K562 (cell line): ENCODE results near the gene SGTB. TPM values are rescaled to one million over a fixed set of nuclear protein-coding genes. Genes with fewer than 3 reads are reported as not detected.
A peak's percentile ranks its signal among the peaks of the same experiment; 100 is the strongest.

ENCODE experiments used
- C11orf30 ChIP-seq: fragments of 450-650 bp; IDR thresholded peaks from 2 replicates; pipeline ENCODE4 v1.6.1; 2016; ENCODE audit warnings: low read depth, mild to moderate bottlenecking
- CCNT2 ChIP-seq: IDR thresholded peaks from 2 replicates; pipeline ENCODE4 v1.6.1; 2011; ENCODE audit warnings: borderline replicate concordance, low read depth, mild to moderate bottlenecking, moderate library complexity, mixed read lengths, low read length; ENCODE audit not compliant: insufficient read length; ENCODE audit errors: extremely low read depth
- KDM5B ChIP-seq: fragments of 200-600 bp; sonication (generic); IDR thresholded peaks from 2 replicates; pipeline ENCODE4 v1.6.1; 2012; ENCODE audit warnings: low read depth, mild to moderate bottlenecking, moderate library complexity, low read length, control low read depth, inconsistent platforms; ENCODE audit not compliant: insufficient replicate concordance
- LCOR ChIP-seq: sonication (generic); formaldehyde crosslinking; IDR thresholded peaks from 2 replicates; pipeline ENCODE4 v1.8.0; 2022; ENCODE audit warnings: mild to moderate bottlenecking, missing genetic modification reagents
- MED1 ChIP-seq: sonication (generic); formaldehyde crosslinking; IDR thresholded peaks from 2 replicates; pipeline ENCODE4 v1.8.1; 2023; ENCODE audit warnings: missing genetic modification reagents, borderline replicate concordance
- NKRF ChIP-seq: fragments of 450-650 bp; IDR thresholded peaks from 2 replicates; pipeline ENCODE4 v1.6.1; 2016; ENCODE audit warnings: borderline replicate concordance
- NRF1 ChIP-seq, 2 experiments: fragments of 450-650 bp; IDR thresholded peaks in 1 of 2; conservative IDR thresholded peaks in 1 of 2; 2 replicates each; pipeline ENCODE4 v1.6.1; 2014; ENCODE audit warnings: mild to moderate bottlenecking in 2 of 2
- SMARCA5 ChIP-seq: fragments of 450-650 bp; IDR thresholded peaks from 2 replicates; pipeline ENCODE4 v1.6.1; 2016
- TEAD1 ChIP-seq, 2 experiments: fragments of 450-650 bp in 1 of 2; sonication (generic) in 1 of 2; formaldehyde crosslinking; IDR thresholded peaks; 2 replicates each; pipeline versions ENCODE4 v1.4.0 to v1.8.0; 2020 to 2022; ENCODE audit warnings: mild to moderate bottlenecking in 2 of 2, missing genetic modification reagents in 1 of 2
- ZBTB40 ChIP-seq, 2 experiments: fragments of 450-650 bp in 1 of 2; sonication (generic) in 1 of 2; formaldehyde crosslinking in 1 of 2; IDR thresholded peaks; 2 replicates each; pipeline versions ENCODE4 v1.7.1 to v1.9.0; 2016 to 2022; ENCODE audit warnings: inconsistent platforms in 1 of 2, mild to moderate bottlenecking in 1 of 2, missing genetic modification reagents in 1 of 2
- ZFP91 ChIP-seq: sonication (generic); formaldehyde crosslinking; IDR thresholded peaks from 2 replicates; pipeline ENCODE4 v1.8.0; 2022; ENCODE audit warnings: mild to moderate bottlenecking, missing genetic modification reagents
- ZNF511 ChIP-seq: sonication (generic); formaldehyde crosslinking; IDR thresholded peaks from 2 replicates; pipeline ENCODE4 v1.8.0; 2022; ENCODE audit warnings: mild to moderate bottlenecking, missing genetic modification reagents
- polyA plus RNA-seq, 8 experiments: library from polyadenylated mRNA; depleted of rRNA in 4 of 8; stranded (reverse) in 5 of 8; unstranded in 3 of 8; fragments of >200 nt; fragmentation: Nextera tagmentation in 2 of 8; fragmentation: Illumina TruSeq in 1 of 8; extraction: Ambion mirVana in 2 of 8; extraction: Trizol in 1 of 8; gene quantifications; 2 replicates each; pipeline versions ENCODE4 v1.2.1 to v1.2.3, GENCODE V29; 2011 to 2014; ENCODE audit warnings: inconsistent platforms in 1 of 8, missing spikeins in 1 of 8
- total RNA-seq, 7 experiments: library from RNA; depleted of rRNA in 6 of 7; stranded (reverse); fragments of >200 nt in 6 of 7; fragmentation: Illumina TruSeq in 2 of 7; extraction: Trizol in 2 of 7; gene quantifications; 2 replicates each; pipeline versions ENCODE4 v1.2.1 to v1.2.3, GENCODE V29; 2011 to 2021; ENCODE audit warnings: low replicate concordance in 1 of 7

Gene SGTB
- total and polyA plus RNA-seq, 9 of the 15 experiments (the other 6 are each of a cell fraction or from before 2014, with no cell fraction given), result 1.3 to 8.4 (median 4.8) TPM

GRCh38 chr5:65722575-65723403 is 880 bp upstream of the SGTB start (continued):
- TF ChIP-seq CCNT2 (peak; percentile 3), NRF1 (conservative IDR thresholded peaks at IDR 0.05 in 1 of 2, IDR thresholded peaks at IDR 0.05 in 1 of 2) (peak; percentile 29 to 30; a peak in 2 of 4 replicates), LCOR (CRISPR knock-in tag) (peak; percentile 64; the same call in 1 of the 2 replicates), TEAD1 (CRISPR knock-in tag; IDR thresholded peaks at IDR 0.05) (peak in 1 of 2 experiments; percentile 38; a peak in 1 of 4 replicates), KDM5B (peak; percentile 66), C11orf30 (peak; percentile 67), ZFP91 (CRISPR knock-in tag) (no peak), ZNF511 (CRISPR knock-in tag) (0 out of 2 replicates have a peak, but pooled peaks have one; percentile 7), NKRF (peak; percentile 38), MED1 (CRISPR knock-in tag) (no peak), SMARCA5 (0 out of 2 replicates have a peak, but pooled peaks have one; percentile 13), ZBTB40 (IDR thresholded peaks at IDR 0.05) (peak; percentile 37), ZBTB40 (CRISPR knock-in tag; IDR thresholded peaks at IDR 0.05) (no peak)
